HPDE6-E6E7 (cell line): Measurements from ENCODE around the gene SAMD5.

Experiments
- DNase-seq: peaks from one replicate; pipeline ENCODE4 v3.0.0; 2011; ENCODE audit warnings: missing footprints; ENCODE audit errors: extremely low spot score

SAMD5 gene

GRCh38 chr6:147567141-147567805, 58.8 kb downstream of the SAMD5 start:
- DNase-seq = no peak

GRCh38 chr6:147569788-147570187, 61.3 kb downstream of the SAMD5 start:
- no peak for DNase-seq

GRCh38 chr6:147570681-147571080, 62.2 kb downstream of the SAMD5 start:
- no peak for DNase-seq

DNA sequence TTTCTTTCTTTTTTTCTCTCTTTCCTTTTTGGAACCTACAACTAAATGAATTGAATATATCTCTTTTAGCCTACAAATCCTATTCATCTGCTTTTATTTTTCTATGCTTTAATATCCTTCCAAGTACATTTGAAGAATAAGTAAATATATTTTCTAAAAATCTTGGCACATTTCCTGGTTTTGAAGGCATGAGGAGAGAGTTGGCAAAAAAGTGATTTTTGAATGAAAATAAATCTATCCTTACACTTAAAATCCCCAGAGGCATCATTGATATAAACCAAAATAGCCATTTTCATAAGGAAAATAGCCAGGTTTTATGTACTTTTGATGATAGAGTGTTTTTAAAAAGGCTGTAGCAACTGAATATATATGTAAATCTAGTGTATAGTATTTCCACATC, 69.0 kb downstream of the SAMD5 start:
- DNase-seq = no peak

DNA sequence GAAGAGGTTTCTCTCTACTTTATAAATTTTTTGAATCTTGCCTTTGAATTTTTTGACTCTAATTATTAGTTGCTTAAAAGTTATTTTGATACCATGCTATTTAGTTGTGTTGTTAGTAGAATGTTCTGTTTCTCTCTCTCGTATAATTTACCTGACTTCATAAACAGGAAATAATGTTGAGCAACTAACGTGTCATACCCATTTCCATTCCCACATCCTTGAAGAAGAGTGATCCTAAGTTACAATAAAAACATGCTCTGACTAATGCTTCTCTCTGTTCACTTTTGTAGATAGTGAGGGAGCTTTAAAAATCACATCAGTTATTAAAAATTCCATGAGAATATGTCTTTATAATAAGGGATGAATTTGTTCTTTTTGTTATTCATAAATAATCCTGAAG, 69.7 kb downstream of the SAMD5 start:
- no peak for DNase-seq

DNA sequence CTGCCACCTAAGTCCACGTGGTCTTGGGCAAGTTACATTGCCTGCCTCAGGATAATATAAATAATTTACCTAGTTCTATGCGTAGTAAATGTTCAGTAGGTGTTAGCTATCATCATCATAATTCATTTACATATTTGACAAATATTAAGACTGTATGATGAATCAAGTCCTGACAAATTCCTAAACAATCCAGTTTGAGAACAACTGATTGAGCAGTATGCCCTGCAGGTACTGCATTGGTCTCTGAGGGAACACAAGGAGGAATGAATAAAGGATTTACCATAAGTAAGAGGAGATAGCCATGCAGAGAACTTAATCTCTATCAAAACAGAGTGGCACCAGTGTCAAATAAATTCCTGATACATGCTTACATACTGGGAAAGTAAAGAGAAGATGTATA, 70.4 kb downstream of the SAMD5 start:
- DNase-seq = no peak

DNA sequence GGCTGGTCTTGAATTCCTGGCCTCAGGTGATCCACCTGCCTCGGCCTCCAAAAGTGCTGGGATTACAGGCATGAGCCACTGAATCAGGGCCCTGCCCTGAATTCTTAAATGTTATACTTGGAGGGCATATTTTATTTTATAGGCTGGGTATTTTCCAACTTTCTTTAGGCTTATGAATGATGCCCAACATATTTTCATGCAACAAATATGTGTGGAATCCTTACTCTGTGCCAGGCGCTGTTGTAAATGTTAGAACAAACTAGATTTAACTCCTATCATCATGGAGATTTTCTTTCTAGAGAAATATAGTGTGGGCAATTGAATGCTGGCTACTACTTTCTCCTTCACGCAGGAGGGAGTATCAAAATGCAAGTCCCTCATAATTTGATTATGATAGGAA, 71.2 kb downstream of the SAMD5 start:
- no peak for DNase-seq

GRCh38 chr6:147582991-147583390, 74.5 kb downstream of the SAMD5 start:
- DNase-seq = no peak

GRCh38 chr6:147585256-147585655, 76.8 kb downstream of the SAMD5 start:
- DNase-seq = no peak

GRCh38 chr6:147586044-147586443, 77.6 kb downstream of the SAMD5 start:
- no peak for DNase-seq

DNA sequence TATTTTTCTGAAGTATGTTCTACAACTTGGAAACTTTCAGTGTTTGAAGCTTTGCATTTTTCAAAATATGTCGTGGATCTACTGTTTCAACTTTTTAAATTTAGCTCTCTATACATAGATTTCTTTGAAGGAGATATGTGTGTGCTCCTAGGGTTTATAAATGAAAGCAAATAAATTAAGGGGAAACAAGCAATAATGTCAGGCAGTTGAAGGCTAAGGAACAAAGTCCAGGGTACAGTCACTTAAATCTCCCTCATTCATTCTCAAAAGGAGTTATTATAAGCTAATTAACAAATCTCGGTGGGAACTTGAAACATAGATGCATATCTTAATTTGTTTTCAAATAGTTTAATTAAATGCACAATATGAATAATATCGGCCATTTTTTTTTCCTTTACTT, 79.4 kb downstream of the SAMD5 start:
- no peak for DNase-seq

DNA sequence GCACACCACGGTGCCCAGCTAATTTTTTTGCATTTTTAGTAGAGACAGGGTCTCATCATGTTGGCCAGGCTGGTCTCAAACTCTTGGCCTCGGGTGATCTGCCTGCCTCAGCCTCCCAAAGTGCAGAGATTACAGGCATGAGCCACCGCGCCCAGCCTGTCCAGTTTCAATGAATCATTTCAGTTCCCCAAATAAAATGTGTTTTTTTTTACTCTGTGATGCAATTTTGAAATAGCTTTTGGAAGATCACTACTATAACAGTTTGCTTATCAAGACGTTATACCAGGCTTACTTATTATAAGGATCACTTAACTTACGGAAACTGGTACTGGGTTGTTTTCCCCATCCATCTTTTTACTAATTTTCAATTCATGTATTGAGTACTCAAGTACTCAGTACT, 80.0 kb downstream of the SAMD5 start:
- DNase-seq = no peak

DNA sequence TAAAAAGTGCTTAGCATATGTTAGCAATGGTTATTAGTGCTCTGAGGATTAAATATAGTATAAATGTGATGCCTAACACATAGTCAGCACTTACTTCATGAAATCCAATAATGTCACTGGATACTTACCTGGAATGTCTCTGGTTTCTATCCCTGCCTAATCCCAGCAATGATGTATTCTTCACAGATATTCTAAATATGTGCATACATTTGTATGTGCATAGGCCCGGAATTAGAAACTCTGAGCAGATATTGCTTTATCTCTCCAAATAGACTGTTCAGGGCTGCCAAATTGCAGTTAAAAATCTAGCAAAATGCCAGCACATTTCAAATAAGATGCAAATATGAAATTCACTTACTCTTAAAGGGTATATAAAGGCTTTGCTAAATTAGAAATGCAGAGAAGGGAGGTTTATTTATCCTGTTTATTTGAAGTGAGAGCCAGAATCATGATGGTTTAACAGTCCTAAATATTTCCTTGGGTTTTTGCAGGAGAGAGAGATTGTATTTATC, 81.3 kb downstream of the SAMD5 start:
- no peak for DNase-seq

GRCh38 chr6:147595961-147596360, 87.5 kb downstream of the SAMD5 start:
- DNase-seq = no peak

DNA sequence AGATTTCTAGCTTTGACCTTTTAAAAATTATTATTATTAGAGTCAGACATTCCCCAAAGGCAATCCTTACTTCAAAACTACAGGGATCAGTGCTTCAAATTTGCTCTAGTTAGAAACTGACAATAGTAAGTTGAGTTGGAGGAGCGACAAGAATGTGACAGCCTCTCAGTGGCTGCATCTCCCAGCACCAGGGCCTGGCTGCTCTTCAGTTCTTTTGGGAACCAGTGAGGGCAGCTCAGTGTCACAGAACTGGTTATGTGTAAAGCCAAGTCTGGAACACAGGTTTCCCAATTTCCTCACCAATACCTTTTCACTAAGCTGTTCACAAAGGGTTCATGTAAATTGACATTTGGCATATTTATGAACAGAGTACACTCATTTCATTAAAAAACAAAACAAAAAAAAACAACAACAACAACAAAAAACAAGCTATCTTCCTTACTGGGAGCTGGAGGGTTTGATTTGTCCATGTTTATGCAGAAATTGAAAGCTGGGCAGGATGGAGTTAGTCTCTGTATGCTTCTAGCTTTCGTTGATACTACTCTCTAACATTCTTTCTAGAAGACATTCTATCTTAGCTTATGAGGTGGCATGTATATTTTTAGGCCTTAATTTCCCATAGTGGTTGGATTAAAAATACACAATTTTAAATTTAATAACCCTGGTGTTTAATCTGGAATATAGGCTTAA, 95.0 kb downstream of the SAMD5 start:
- DNase-seq = no peak

GRCh38 chr6:147604373-147604772, 95.9 kb downstream of the SAMD5 start:
- DNase-seq = no peak

GRCh38 chr6:147611992-147612391, 103.5 kb downstream of the SAMD5 start:
- no peak for DNase-seq

GRCh38 chr6:147614501-147614900, 106.0 kb downstream of the SAMD5 start:
- DNase-seq = no peak

- DNase-seq = no peak
These were observed 107.4 kb downstream of the SAMD5 start for GRCh38 chr6:147615659-147616456.

DNA sequence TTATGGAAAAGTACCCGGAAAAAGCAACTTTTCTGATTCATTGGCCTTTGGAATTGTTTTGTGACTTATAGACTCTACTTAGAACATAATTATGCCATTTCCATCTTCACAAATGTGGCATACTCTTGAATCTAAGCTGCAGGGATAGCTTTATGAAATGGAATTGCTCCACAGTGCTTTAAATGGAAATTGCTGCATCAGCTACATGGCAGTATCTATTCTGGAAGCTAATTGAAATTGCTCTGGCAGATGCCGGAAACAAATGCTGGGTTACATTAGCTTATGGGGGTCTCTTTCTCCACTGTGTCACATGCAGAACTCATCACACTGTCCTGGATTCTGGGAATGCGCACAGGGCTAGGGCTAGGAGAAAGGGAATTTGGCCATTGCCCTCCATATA, 108.9 kb downstream of the SAMD5 start:
- DNase-seq = no peak

- no peak for DNase-seq
These were observed 110.0 kb downstream of the SAMD5 start for GRCh38 chr6:147618457-147618856.

DNA sequence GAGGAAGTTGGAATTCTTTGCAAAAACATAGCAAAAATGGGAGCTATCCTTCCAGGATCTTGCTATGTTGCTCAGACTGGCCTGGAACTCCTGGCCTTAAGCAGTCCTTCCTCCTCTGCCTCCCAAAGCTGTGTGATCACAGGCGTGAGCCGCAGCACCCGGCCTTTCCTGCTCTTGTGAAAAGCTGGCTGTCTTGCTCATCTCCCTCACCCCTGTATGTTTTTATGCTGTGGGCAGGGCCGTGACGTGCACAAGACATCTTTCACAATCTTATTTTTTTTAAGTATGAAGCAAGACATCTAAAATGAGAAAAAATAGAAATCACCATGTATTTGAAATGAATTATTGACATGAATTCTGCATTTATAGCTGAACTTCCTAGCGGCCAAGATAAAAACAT, 110.4 kb downstream of the SAMD5 start:
- no peak for DNase-seq
